Measurements from ENCODE around the gene ADGRF4.
A peak's percentile ranks its signal among the peaks of the same experiment; 100 is the strongest.

ADGRF4 gene

GRCh38 chr6:47680051-47680450, 18.3 kb upstream of the ADGRF4 start:
- DNase-seq (ENCODE audit: low read depth, low spot score) = no peak
- H3K27ac ChIP-seq = no peak overlapping the region

- H3K27ac ChIP-seq = no peak overlapping the region
- DNase-seq (ENCODE audit: low read depth, low spot score) = no peak
Observed at GRCh38 chr6:47680724-47681123, 17.7 kb upstream of the ADGRF4 start.

- no peak for DNase-seq (ENCODE audit: low read depth, low spot score)
- H3K27ac ChIP-seq = no peak overlapping the region
Observed at GRCh38 chr6:47681201-47681990, 17.0 kb upstream of the ADGRF4 start.

GRCh38 chr6:47686411-47686810, 12.0 kb upstream of the ADGRF4 start:
- H3K27ac ChIP-seq = no peak overlapping the region
- DNase-seq (ENCODE audit: low read depth, low spot score) = no peak

GRCh38 chr6:47687432-47687831, 10.9 kb upstream of the ADGRF4 start:
- no peak overlapping the region for H3K27ac ChIP-seq
- no peak for DNase-seq (ENCODE audit: low read depth, low spot score)

GRCh38 chr6:47690214-47690613, 8.2 kb upstream of the ADGRF4 start:
- no peak overlapping the region for H3K27ac ChIP-seq
- no peak for DNase-seq (ENCODE audit: low read depth, low spot score)

GRCh38 chr6:47690791-47691190, 7.6 kb upstream of the ADGRF4 start:
- no peak for DNase-seq (ENCODE audit: low read depth, low spot score)
- no peak overlapping the region for H3K27ac ChIP-seq

- no peak for DNase-seq (ENCODE audit: low read depth, low spot score)
- peak overlapping the region; percentile 99 for H3K27ac ChIP-seq
Observed at GRCh38 chr6:47697925-47698324, 455 bp upstream of the ADGRF4 start.

GRCh38 chr6:47700053-47700452, 1.7 kb downstream of the ADGRF4 start:
- peak; percentile 99 for DNase-seq (ENCODE audit: low read depth, low spot score)
- H3K27ac ChIP-seq = peak overlapping the region; percentile 99

GRCh38 chr6:47700596-47700995, 2.2 kb downstream of the ADGRF4 start:
- DNase-seq (ENCODE audit: low read depth, low spot score) = peak; percentile 48
- H3K27ac ChIP-seq = peak overlapping the region; percentile 99

- DNase-seq (ENCODE audit: low read depth, low spot score) = peak; percentile 76
Observed at GRCh38 chr6:47701363-47701762, 3.0 kb downstream of the ADGRF4 start.

GRCh38 chr6:47709160-47709559, 10.8 kb downstream of the ADGRF4 start:
- H3K27ac ChIP-seq = no peak overlapping the region
- no peak for DNase-seq (ENCODE audit: low read depth, low spot score)

More at GRCh38 chr6:47701363-47701762, 3.0 kb downstream of the ADGRF4 start:
- peak overlapping the region; percentile 99 for H3K27ac ChIP-seq

GRCh38 chr6:47710295-47710694, 11.9 kb downstream of the ADGRF4 start:
- DNase-seq (ENCODE audit: low read depth, low spot score) = no peak
- no peak overlapping the region for H3K27ac ChIP-seq

GRCh38 chr6:47713200-47713599, 14.8 kb downstream of the ADGRF4 start:
- H3K27ac ChIP-seq = no peak overlapping the region
- no peak for DNase-seq (ENCODE audit: low read depth, low spot score)

GRCh38 chr6:47714802-47715201, 16.4 kb downstream of the ADGRF4 start:
- no peak overlapping the region for H3K27ac ChIP-seq
- no peak for DNase-seq (ENCODE audit: low read depth, low spot score)

GRCh38 chr6:47715782-47716181, 17.4 kb downstream of the ADGRF4 start:
- no peak for DNase-seq (ENCODE audit: low read depth, low spot score)
- H3K27ac ChIP-seq = no peak overlapping the region

GRCh38 chr6:47716207-47716606, 17.8 kb downstream of the ADGRF4 start:
- no peak for DNase-seq (ENCODE audit: low read depth, low spot score)
- H3K27ac ChIP-seq = no peak overlapping the region

- no peak for DNase-seq (ENCODE audit: low read depth, low spot score)
- peak overlapping the region; percentile 35 for H3K27ac ChIP-seq
Observed at GRCh38 chr6:47718571-47718970, 20.2 kb downstream of the ADGRF4 start.

- no peak for DNase-seq (ENCODE audit: low read depth, low spot score)
- no peak overlapping the region for H3K27ac ChIP-seq
Observed at GRCh38 chr6:47721189-47721588, 22.8 kb downstream of the ADGRF4 start.

- peak overlapping the region; percentile 88 for H3K27ac ChIP-seq
- DNase-seq (ENCODE audit: low read depth, low spot score) = no peak
Observed at GRCh38 chr6:47722194-47722593, 23.8 kb downstream of the ADGRF4 start.

- no peak for DNase-seq (ENCODE audit: low read depth, low spot score)
- peak overlapping the region; percentile 88 for H3K27ac ChIP-seq
Observed at GRCh38 chr6:47724300-47724699, 25.9 kb downstream of the ADGRF4 start.

GRCh38 chr6:47727391-47727790, 29.0 kb downstream of the ADGRF4 start:
- H3K27ac ChIP-seq = peak overlapping the region; percentile 88
- no peak for DNase-seq (ENCODE audit: low read depth, low spot score)

Measured in epithelial cell of prostate (primary cell).